Measurements from ENCODE around the gene YAP1.

YAP1 gene

GRCh38 chr11:102229510-102230123 is 119.4 kb downstream of the YAP1 start:
- H3K27ac ChIP-seq: no peak overlapping the region
- TF ChIP-seq, protein P1, sequence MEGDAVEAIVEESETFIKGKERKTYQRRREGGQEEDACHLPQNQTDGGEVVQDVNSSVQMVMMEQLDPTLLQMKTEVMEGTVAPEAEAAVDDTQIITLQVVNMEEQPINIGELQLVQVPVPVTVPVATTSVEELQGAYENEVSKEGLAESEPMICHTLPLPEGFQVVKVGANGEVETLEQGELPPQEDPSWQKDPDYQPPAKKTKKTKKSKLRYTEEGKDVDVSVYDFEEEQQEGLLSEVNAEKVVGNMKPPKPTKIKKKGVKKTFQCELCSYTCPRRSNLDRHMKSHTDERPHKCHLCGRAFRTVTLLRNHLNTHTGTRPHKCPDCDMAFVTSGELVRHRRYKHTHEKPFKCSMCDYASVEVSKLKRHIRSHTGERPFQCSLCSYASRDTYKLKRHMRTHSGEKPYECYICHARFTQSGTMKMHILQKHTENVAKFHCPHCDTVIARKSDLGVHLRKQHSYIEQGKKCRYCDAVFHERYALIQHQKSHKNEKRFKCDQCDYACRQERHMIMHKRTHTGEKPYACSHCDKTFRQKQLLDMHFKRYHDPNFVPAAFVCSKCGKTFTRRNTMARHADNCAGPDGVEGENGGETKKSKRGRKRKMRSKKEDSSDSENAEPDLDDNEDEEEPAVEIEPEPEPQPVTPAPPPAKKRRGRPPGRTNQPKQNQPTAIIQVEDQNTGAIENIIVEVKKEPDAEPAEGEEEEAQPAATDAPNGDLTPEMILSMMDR (IDR thresholded peaks at IDR 0.05): no peak
- H3K27me3 ChIP-seq: peaks cover 35% of the 10 kb centered on the region
- no peaks in the 10 kb centered on the region for H3K9me3 ChIP-seq
- no peaks in the 10 kb centered on the region for H3K36me3 ChIP-seq
- H3K4me1 ChIP-seq (ENCODE audit: control insufficient read depth in 1 of 2, insufficient read depth in 1 of 2, low read depth in 1 of 2, low read length in 1 of 2): no peaks in the 10 kb centered on the region
- no peak overlapping the region for H3K4me3 ChIP-seq (ENCODE audit: low read depth in 1 of 2, low read length in 1 of 2)

- Histone ChIP-seq H3K36me3 (no peaks in the 10 kb centered on the region), H3K9me3 (no peaks in the 10 kb centered on the region), H3K4me3 (ENCODE audit: low read depth in 1 of 2, low read length in 1 of 2) (no peak overlapping the region), H3K4me1 (ENCODE audit: control insufficient read depth in 1 of 2, insufficient read depth in 1 of 2, low read depth in 1 of 2, low read length in 1 of 2) (no peaks in the 10 kb centered on the region), H3K27ac (no peak overlapping the region), H3K27me3 (peaks cover 39% of the 10 kb centered on the region)
- TF ChIP-seq, protein P1 (IDR thresholded peaks at IDR 0.05): no peak
Observed at GRCh38 chr11:102230186-102230585, 119.9 kb downstream of the YAP1 start.

GRCh38 chr11:102230911-102231310 is 120.7 kb downstream of the YAP1 start:
- Histone ChIP-seq H3K4me1 (ENCODE audit: control insufficient read depth in 1 of 2, insufficient read depth in 1 of 2, low read depth in 1 of 2, low read length in 1 of 2) (no peaks in the 10 kb centered on the region), H3K4me3 (ENCODE audit: low read depth in 1 of 2, low read length in 1 of 2) (no peak overlapping the region), H3K9me3 (no peaks in the 10 kb centered on the region), H3K36me3 (no peaks in the 10 kb centered on the region), H3K27ac (no peak overlapping the region), H3K27me3 (peaks cover 42% of the 10 kb centered on the region)
- TF ChIP-seq, protein P1 (IDR thresholded peaks at IDR 0.05): no peak

GRCh38 chr11:102234779-102235439 is 124.7 kb downstream of the YAP1 start:
- Histone ChIP-seq H3K27me3 (peaks cover 52% of the 10 kb centered on the region), H3K27ac (no peak overlapping the region), H3K4me3 (ENCODE audit: low read depth in 1 of 2, low read length in 1 of 2) (no peak overlapping the region), H3K36me3 (no peaks in the 10 kb centered on the region), H3K9me3 (no peaks in the 10 kb centered on the region), H3K4me1 (ENCODE audit: control insufficient read depth in 1 of 2, insufficient read depth in 1 of 2, low read depth in 1 of 2, low read length in 1 of 2) (no peaks in the 10 kb centered on the region)
- TF ChIP-seq, protein P1 (IDR thresholded peaks at IDR 0.05): no peak

GRCh38 chr11:102237096-102237735 is 127.0 kb downstream of the YAP1 start:
- H3K36me3 ChIP-seq: no peaks in the 10 kb centered on the region
- no peaks in the 10 kb centered on the region for H3K9me3 ChIP-seq
- no peaks in the 10 kb centered on the region for H3K4me1 ChIP-seq (ENCODE audit: control insufficient read depth in 1 of 2, insufficient read depth in 1 of 2, low read depth in 1 of 2, low read length in 1 of 2)
- no peak overlapping the region for H3K27ac ChIP-seq
- TF ChIP-seq, protein P1 (IDR thresholded peaks at IDR 0.05): no peak
- peaks cover 34% of the 10 kb centered on the region for H3K27me3 ChIP-seq
- H3K4me3 ChIP-seq (ENCODE audit: low read depth in 1 of 2, low read length in 1 of 2): no peak overlapping the region
